Stimulated activated naive CD8-positive, alpha-beta T cell treated with anti-CD3 and anti-CD28 coated beads, Interleukin-15, amount 100 ng/mL, for 72 hours (primary cell): ENCODE measurements around the gene CEACAM16.

Experiments
- ATAC-seq: fragments of 150-1000 bp; cut with Tn5 transposase; 2 replicates; pipeline ENCODE4 v1.10.0; 2021; ENCODE audit warnings: mild to moderate bottlenecking, moderate library complexity
- DNase-seq, 2 donors: peaks; one replicate each; pipeline ENCODE4 v3.0.0; 2021 to 2022
- H3K27ac Mint-ChIP-seq, 2 donors: one replicate each; pipeline ENCODE4 v1.8.0; 2022; ENCODE audit warnings: mild to moderate bottlenecking in 2 of 2, mixed read lengths in 2 of 2, moderate library complexity in 2 of 2
- H3K27me3 Mint-ChIP-seq: one replicate; pipeline ENCODE4 v1.8.0; 2022; ENCODE audit warnings: mixed read lengths
- H3K4me1 Mint-ChIP-seq: one replicate; pipeline ENCODE4 v1.8.0; 2022; ENCODE audit warnings: mild to moderate bottlenecking, mixed read lengths
- H3K4me3 Mint-ChIP-seq, 2 donors: one replicate each; pipeline ENCODE4 v1.8.0; 2022; ENCODE audit warnings: mild to moderate bottlenecking in 2 of 2, mixed read lengths in 2 of 2, moderate library complexity in 1 of 2
- H3K9me3 Mint-ChIP-seq, 2 donors: one replicate each; pipeline ENCODE4 v1.8.0; 2022; ENCODE audit warnings: mixed read lengths in 2 of 2

The CEACAM16 gene

DNA sequence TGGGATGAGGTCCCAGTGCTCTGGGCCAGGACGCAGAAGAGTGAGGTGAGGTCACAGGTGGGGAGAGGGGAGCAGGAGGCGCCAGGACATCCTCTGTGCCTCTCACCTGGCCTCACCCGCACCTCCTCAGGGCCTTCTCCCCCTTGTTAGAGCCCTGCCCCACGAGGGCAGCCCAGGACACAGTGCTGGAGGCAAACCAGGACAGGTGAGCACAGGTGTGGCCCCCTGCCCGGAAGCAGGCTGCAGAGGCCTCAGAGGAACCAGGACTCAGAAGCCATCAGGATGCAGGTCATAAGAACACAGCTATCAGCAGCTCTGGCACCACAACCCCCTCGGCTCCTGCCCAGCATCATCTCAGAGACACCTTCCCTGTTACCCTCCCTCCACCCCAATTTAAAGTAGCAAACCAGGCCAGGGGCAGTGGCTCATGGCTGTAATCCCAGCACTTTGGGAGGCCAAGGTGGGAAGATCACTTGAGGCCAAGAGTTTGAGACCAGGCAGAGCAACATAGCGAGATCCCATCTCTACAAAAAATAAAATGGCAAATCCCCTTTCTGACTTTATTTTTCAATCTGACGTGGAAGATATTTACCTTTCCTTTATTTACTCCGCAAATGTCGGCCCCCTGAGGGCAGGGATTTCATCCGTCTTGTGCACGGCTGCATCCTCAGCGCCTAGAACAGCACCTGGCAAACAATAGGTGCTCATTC lies at the start of gene CEACAM16:
Gene CEACAM16 (plus strand): TSS at position 660 of the 710 bp plus-strand sequence. CDS start 2,306 bp downstream, outside the sequence.
- H3K4me1 Mint-ChIP-seq = peaks cover 23% of the 10 kb centered on the region
- peak within 1 kb of the TSS; percentile 19 to 86 for H3K27ac Mint-ChIP-seq
- no peak for DNase-seq
- ATAC-seq = no peak
- H3K4me3 Mint-ChIP-seq = no peak within 1 kb of the TSS
- no peaks in the 10 kb centered on the region for H3K9me3 Mint-ChIP-seq
- peaks cover 20% of the 10 kb centered on the region for H3K27me3 Mint-ChIP-seq

DNA sequence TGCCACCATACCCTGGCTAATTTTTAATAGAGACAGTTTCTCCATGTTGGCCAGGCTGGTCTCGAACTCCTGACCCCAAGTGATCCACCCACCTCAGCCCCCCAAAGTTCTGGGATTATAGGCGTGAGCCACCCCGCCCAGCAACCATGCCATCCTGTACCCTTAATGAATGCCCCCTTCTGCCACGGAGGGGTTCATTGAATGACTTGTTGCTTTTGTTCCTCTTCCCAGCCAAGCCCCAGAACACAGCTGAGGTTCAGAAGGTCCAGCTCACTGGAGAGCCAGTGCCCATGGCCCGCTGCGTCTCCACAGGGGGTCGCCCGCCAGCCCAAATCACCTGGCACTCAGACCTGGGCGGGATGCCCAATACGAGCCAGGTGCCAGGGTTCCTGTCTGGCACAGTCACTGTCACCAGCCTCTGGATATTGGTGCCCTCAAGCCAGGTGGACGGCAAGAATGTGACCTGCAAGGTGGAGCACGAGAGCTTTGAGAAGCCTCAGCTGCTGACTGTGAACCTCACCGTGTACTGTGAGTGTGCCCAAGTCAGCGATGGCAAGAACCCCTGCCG lies 49.3 kb upstream of the CEACAM16 start:
- H3K27me3 Mint-ChIP-seq = no peaks in the 10 kb centered on the region
- peaks cover 11% of the 10 kb centered on the region for H3K4me1 Mint-ChIP-seq
- ATAC-seq = no peak
- H3K4me3 Mint-ChIP-seq = no peak overlapping the region
- H3K9me3 Mint-ChIP-seq = no peaks in the 10 kb centered on the region
- H3K27ac Mint-ChIP-seq = no peak overlapping the region
- no peak for DNase-seq

DNA sequence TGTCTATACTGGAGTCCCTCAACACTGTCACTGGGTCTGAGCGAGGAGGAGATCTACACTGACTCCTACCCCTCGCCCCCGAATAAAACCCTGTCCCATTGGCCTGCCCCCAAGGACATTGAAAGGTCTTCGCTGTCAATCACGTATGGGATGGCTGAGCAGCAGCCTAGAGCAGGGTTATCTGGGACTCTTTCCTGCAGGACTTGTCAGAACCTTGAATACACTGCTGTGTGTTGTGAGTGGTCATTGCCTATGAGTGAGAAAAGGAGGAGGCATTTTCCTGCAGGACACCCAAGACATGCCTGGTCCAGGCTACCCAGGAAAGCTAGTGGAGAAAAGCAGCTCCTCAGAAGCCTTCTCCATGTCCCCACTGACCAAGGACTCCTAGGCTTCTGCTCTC lies 45.6 kb upstream of the CEACAM16 start:
- Mint-ChIP-seq H3K27me3 (no peaks in the 10 kb centered on the region), H3K27ac (peak overlapping the region in 1 of 2 donors; percentile 48), H3K9me3 (no peaks in the 10 kb centered on the region), H3K4me3 (no peak overlapping the region), H3K4me1 (peaks cover 25% of the 10 kb centered on the region)
- ATAC-seq (no peak), DNase-seq (no peak)

DNA sequence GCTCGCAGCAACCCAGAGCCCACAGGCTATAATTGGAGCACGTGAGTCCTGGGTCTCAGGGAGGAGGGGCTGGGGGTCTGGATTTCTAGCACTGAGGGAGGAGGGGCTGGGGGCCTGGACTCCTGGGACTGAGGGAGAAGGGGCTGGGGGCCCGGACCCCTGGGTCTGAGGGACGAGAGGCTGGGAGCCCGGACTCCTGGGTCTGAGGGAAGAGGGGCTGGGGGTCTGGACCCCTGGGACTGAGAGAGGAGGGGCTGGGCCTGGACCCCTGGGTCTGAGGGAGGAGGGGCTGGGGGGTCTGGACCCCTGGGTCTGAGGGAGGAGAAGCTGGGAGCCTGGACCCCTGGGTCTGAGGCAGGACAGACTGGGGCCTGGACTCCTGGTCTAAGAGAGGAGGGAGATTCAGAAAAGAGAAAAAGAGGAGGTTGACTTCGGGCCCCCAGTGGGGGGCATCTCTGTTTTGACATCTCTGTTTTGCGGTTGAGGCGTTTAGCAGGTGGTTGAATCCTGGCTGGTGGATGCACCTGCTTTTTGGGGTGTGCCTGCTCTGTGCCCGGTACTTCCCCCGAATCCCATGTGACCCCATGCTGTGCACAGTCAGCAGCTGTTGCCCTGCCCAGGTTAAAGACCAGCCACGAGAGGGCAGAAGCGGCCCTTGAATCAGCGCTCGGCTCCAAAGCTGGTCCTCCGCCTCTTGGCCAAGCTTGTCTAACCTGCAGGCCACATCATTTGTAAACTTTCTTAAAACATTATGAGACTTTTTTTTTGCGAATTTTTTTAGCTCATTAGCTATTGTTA lies 44.8 kb upstream of the CEACAM16 start:
- peak overlapping the region in 1 of 2 donors; percentile 43 for H3K27ac Mint-ChIP-seq
- ATAC-seq = peak; percentile 96

DNA sequence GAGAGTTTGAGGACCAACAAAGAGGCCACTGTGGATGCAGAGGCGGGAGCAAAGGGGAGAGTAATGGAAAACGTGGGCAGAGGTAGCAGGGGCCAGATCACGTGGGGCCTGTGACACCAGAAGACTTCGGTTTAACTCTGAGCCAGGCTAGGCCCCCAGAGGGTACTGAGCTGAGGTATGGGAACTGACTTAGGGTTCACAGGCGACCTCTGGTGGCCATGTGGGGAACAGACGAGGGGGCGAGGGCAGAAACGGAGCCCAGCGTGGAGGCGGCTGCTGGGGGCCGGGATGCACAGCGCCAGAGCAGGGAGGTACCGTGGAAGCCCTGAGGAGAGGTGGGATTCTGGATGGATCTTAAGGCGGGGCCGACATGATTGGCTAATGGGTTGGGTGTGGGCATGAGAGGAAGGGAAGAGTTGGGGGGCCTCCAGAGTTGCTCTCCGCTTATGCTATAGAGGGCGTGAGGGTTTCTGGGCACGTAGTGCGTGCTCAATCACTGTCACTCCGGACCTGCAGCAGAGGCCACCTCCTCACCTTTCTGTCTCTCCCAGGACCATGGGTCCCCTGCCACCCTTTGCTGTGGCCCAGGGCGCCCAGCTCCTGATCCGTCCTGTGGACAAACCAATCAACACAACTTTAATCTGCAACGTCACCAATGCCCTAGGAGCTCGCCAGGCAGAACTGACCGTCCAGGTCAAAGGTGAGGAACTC lies 41.6 kb upstream of the CEACAM16 start:
- no peaks in the 10 kb centered on the region for H3K9me3 Mint-ChIP-seq
- no peak overlapping the region for H3K4me3 Mint-ChIP-seq
- peak; percentile 75 to 78 for DNase-seq
- H3K4me1 Mint-ChIP-seq = peaks cover 25% of the 10 kb centered on the region
- peak overlapping the region in 1 of 2 donors; percentile 66 for H3K27ac Mint-ChIP-seq
- H3K27me3 Mint-ChIP-seq = no peaks in the 10 kb centered on the region
- peak; percentile 80 for ATAC-seq

More for the DNA sequence above, 44.8 kb upstream of the CEACAM16 start:
- Mint-ChIP-seq H3K9me3 (no peaks in the 10 kb centered on the region), H3K4me1 (peaks cover 25% of the 10 kb centered on the region), H3K4me3 (no peak overlapping the region), H3K27me3 (no peaks in the 10 kb centered on the region)
- peak; percentile 71 to 81 for DNase-seq

DNA sequence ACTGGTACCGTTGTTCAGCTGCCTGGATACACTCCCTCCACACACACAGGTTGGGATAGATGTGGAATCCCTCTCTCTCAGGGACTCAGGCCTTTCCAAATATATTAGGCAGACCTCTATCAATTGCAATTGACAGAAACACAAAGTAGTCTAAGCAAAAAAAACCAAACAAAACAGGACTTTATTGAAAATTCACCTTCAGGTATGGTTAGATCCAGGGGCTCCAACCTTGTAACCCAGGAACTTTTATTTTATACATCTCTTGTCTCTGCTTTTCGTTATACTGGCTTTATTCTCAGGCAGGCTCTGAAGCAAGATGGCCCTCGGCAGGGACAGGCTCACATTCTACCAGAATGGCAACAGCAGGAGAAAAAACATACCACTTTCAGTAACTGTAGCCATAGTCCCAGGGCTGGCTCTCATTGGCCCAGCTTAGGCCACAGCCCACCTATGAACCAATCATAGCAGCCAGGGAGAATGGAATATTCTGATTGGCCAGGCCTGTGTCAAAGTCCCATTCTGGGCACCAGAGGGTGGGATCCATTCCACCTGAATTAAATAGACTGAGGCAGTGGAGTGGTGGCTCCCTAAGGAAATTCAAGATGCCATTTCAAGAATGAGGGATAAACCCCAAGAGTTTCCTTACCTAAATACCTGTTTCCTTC lies 40.8 kb upstream of the CEACAM16 start:
- H3K4me3 Mint-ChIP-seq = no peak overlapping the region

DNA sequence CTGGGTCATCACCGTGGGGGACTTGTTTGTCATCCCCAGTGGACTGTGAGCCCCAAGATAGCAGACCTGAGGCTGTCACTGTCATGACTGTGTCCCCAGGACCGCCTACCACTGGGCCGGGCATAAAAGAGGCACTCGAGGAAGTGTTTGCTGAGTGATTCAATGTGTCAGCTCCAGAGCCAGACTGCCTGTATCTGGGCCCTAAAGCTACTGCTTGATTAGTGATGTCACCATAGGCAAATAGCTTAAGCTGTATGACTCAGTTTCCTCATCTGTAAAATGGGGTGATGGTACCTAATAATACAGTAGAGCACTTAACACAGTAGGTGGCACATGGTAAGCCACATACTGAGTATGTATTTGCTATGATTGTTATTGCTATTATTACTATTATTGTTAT lies 38.9 kb upstream of the CEACAM16 start:
- no peak overlapping the region for H3K27ac Mint-ChIP-seq
- no peak for ATAC-seq
- H3K9me3 Mint-ChIP-seq = no peaks in the 10 kb centered on the region
- no peak overlapping the region for H3K4me3 Mint-ChIP-seq
- H3K4me1 Mint-ChIP-seq = peaks cover 14% of the 10 kb centered on the region
- DNase-seq = no peak
- no peaks in the 10 kb centered on the region for H3K27me3 Mint-ChIP-seq

More for the DNA sequence above, 40.8 kb upstream of the CEACAM16 start:
- ATAC-seq (no peak), DNase-seq (no peak)
- Mint-ChIP-seq H3K4me1 (peaks cover 25% of the 10 kb centered on the region), H3K9me3 (no peaks in the 10 kb centered on the region), H3K27me3 (no peaks in the 10 kb centered on the region), H3K27ac (no peak overlapping the region)

- H3K4me1 Mint-ChIP-seq = peaks cover 14% of the 10 kb centered on the region
- H3K9me3 Mint-ChIP-seq = no peaks in the 10 kb centered on the region
- H3K27ac Mint-ChIP-seq = no peak overlapping the region
- DNase-seq = no peak
- no peak for ATAC-seq
- H3K27me3 Mint-ChIP-seq = no peaks in the 10 kb centered on the region
- no peak overlapping the region for H3K4me3 Mint-ChIP-seq
Observed at GRCh38 chr19:44661205-44661604, 37.7 kb upstream of the CEACAM16 start.

DNA sequence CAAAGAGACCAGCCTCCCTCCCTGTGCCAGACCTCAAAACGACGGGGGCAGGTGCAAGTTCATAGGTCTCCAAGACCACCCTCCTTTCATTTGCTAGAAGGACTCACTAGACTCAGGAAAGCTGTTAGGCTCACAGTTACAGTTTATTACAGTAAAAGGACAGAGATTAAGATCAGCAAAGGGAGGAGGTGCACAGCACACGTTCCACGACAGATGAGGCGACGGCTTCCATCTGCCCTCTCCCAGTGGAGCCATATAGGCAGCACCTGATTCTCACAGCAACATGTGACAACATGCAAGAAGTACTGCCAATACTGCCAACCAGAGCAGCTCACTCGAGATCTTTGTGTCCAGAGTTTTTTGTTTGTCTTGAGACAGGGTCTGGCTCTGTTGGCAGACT lies 37.0 kb upstream of the CEACAM16 start:
- H3K4me3 Mint-ChIP-seq = no peak overlapping the region
- no peak for DNase-seq
- no peaks in the 10 kb centered on the region for H3K9me3 Mint-ChIP-seq
- ATAC-seq = no peak
- H3K4me1 Mint-ChIP-seq = peaks cover 9% of the 10 kb centered on the region
- H3K27ac Mint-ChIP-seq = no peak overlapping the region
- no peaks in the 10 kb centered on the region for H3K27me3 Mint-ChIP-seq

DNA sequence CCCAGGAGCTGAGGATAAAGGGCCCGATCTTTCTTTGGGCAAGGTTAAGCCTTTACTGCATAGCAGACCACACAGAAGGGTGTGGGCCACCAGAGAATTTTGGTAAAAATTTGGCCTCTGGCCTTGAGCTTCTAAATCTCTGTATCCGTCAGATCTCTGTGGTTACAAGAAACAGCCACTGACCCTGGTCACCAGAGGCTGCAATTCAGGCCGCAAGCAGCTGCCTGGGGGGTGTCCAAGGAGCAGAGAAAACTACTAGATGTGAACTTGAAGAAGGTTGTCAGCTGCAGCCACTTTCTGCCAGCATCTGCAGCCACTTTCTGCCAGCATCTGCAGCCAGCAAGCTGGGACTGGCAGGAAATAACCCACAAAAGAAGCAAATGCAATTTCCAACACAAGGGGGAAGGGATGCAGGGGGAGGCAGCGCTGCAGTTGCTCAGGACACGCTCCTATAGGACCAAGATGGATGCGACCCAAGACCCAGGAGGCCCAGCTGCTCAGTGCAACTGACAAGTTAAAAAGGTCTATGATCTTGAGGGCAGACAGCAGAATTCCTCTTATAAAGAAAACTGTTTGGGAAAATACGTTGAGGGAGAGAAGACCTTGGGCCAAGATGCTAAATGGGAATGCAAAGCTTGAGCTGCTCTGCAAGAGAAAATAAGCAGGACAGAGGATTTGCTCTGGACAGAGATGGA lies 36.1 kb upstream of the CEACAM16 start:
- ATAC-seq (no peak), DNase-seq (no peak)
- peak overlapping the region in 1 of 2 donors; percentile 36 for H3K27ac Mint-ChIP-seq
- H3K4me1 Mint-ChIP-seq = no peaks in the 10 kb centered on the region
- H3K4me3 Mint-ChIP-seq = no peak overlapping the region
- no peaks in the 10 kb centered on the region for H3K9me3 Mint-ChIP-seq
- H3K27me3 Mint-ChIP-seq = no peaks in the 10 kb centered on the region

DNA sequence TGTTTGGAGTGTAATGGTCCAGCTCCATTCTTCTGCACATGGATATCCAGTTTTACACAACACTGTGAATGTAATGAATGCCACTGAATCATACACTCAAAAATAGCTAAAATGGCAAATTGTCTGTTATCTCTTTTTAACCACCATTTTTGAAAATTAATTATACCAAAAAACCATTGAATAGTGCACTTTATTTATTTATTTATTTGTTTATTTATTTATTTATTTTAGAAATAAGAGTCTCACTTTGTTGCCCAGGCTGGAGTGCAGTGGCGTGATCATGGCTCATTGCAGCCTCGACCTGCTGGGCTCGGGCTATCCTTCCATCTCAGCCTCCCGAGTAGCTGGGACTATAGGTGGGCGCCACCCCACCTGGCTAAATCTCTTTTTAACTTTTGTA lies 35.0 kb upstream of the CEACAM16 start:
- ATAC-seq (no peak), DNase-seq (no peak)
- H3K9me3 Mint-ChIP-seq = no peaks in the 10 kb centered on the region
- H3K4me1 Mint-ChIP-seq = no peaks in the 10 kb centered on the region
- H3K27ac Mint-ChIP-seq = no peak overlapping the region
- no peaks in the 10 kb centered on the region for H3K27me3 Mint-ChIP-seq
- no peak overlapping the region for H3K4me3 Mint-ChIP-seq

DNA sequence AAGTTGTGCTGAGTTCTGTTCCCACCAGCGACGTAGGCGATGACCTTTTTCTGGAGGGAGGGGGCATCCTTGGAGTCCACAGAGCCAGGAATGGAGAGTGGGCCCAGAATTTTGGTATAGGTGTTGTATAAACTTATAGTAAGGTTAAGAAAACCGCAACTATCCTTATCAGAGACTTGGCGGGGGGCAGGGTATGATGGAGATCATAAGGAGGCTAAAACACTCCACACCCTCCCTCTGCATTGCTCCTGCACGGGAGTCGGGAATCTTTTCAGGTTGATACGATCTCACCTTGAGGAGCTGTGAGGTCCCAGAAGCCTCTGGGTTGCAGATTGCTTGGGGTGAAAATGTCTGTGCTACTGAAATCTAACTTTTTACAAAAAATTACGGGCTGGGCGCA lies 34.0 kb upstream of the CEACAM16 start:
- no peaks in the 10 kb centered on the region for H3K27me3 Mint-ChIP-seq
- H3K27ac Mint-ChIP-seq = no peak overlapping the region
- no peaks in the 10 kb centered on the region for H3K9me3 Mint-ChIP-seq
- no peak overlapping the region for H3K4me3 Mint-ChIP-seq
- DNase-seq = no peak
- no peaks in the 10 kb centered on the region for H3K4me1 Mint-ChIP-seq
- no peak for ATAC-seq

DNA sequence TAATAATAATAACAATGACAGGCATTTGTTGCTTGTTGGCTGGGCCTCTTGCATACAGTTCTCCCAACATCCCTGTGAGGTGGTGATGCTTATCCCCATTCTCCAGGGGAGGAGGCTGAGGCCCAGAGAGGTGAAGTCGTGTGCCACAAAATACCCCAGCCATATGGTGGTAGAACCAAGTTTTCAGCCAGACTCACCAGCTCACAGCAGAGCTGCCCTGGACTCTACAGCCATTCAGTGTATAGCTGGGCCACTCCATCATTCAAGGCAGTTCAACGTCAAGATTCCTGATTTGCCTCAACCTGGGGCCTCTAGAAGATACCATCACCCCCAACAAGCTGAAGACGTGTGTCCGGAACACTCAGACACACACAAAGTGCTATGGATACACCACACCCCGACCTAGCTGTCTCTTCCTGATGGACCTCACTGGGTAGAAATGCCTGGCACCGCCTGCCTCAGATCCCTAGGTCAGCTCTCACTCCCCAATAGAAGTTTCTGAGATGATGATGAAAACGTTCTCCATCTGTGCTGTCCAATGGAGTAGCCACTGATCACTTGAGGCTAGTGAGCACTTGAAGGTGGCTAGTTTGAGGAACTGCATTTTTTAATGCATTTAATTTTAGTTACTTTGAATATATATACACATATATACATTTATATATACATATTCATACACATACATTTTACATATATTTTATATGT lies 31.9 kb upstream of the CEACAM16 start:
- H3K4me3 Mint-ChIP-seq = no peak overlapping the region
- H3K9me3 Mint-ChIP-seq = no peaks in the 10 kb centered on the region
- no peak for DNase-seq
- H3K27me3 Mint-ChIP-seq = no peaks in the 10 kb centered on the region
- ATAC-seq = peak; percentile 53
- H3K4me1 Mint-ChIP-seq = no peaks in the 10 kb centered on the region
- no peak overlapping the region for H3K27ac Mint-ChIP-seq
